ENCODE data around the gene NCKAP5. TPM values are rescaled to one million over a fixed set of nuclear protein-coding genes. Genes with fewer than 3 reads are reported as not detected.

The NCKAP5 gene
- polyA plus RNA-seq, 3 donors: not detected

DNA sequence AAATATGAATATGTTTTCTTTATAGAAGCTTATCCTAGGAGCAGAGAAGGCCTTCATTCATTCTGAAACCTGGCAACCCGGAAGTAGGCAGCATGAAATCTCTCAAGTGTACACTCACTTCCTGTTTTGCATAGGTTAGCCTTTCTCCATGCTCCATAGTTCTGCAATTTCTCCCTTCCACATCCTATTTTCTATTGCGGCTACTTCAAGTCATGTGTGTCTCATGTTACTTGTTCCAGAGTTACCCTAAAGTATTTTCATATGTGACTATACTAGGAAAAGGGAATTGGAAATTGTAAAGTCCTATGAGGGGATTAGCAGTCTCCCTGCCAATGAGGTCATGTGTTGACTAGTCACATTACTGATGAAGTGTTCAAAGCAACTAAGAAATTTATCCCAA is 320.6 kb downstream of the NCKAP5 start:
- no peak overlapping the region for H3K9ac ChIP-seq (ENCODE audit: insufficient read depth, low read length, poor library complexity, severe bottlenecking)
- intact Hi-C loops (cut with micrococcal nuclease): no loop called here
- no peak overlapping the region for H3K4me3 Mint-ChIP-seq
- H3K4me1 ChIP-seq (ENCODE audit: control insufficient read depth in 1 of 2, insufficient read depth in 2 of 2, low read length in 2 of 2): no peaks in the 10 kb centered on the region
- peaks cover 0 to 11% (median 5%) of the 10 kb centered on the region in 7 donors for H3K9me3 Mint-ChIP-seq
- WGBS (ENCODE audit: insufficient coverage): 0% methylated on average over 1 of the region's 2 CpGs
- TF ChIP-seq, protein P1, sequence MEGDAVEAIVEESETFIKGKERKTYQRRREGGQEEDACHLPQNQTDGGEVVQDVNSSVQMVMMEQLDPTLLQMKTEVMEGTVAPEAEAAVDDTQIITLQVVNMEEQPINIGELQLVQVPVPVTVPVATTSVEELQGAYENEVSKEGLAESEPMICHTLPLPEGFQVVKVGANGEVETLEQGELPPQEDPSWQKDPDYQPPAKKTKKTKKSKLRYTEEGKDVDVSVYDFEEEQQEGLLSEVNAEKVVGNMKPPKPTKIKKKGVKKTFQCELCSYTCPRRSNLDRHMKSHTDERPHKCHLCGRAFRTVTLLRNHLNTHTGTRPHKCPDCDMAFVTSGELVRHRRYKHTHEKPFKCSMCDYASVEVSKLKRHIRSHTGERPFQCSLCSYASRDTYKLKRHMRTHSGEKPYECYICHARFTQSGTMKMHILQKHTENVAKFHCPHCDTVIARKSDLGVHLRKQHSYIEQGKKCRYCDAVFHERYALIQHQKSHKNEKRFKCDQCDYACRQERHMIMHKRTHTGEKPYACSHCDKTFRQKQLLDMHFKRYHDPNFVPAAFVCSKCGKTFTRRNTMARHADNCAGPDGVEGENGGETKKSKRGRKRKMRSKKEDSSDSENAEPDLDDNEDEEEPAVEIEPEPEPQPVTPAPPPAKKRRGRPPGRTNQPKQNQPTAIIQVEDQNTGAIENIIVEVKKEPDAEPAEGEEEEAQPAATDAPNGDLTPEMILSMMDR (IDR thresholded peaks at IDR 0.05): no peak
- H3K27ac Mint-ChIP-seq: no peak overlapping the region
- H3K9me3 ChIP-seq (replicated peaks in 1 of 2; ENCODE audit: control insufficient read depth in 1 of 2, insufficient read depth in 1 of 2, low read length in 2 of 2): peaks cover 0 to 5% of the 10 kb centered on the region in 2 donors
- H4K20me1 ChIP-seq (ENCODE audit: insufficient read depth, low read length): no peaks in the 10 kb centered on the region
- no peak overlapping the region for H3K4me3 ChIP-seq (replicated peaks in 1 of 3; ENCODE audit: low read depth in 2 of 3, low read length in 3 of 3)
- no peaks in the 10 kb centered on the region for H3K36me3 ChIP-seq (replicated peaks in 1 of 2; ENCODE audit: control insufficient read depth in 1 of 2, insufficient read depth in 2 of 2, low read length in 2 of 2)
- H3K36me3 Mint-ChIP-seq: no peaks in the 10 kb centered on the region
- H3K27ac ChIP-seq (ENCODE audit: low read depth in 1 of 2, low read length in 2 of 2): no peak overlapping the region
- no peak overlapping the region for H3K4me2 ChIP-seq (replicated peaks; ENCODE audit: extremely low read depth, low read length, poor library complexity, severe bottlenecking)
- H3K79me2 ChIP-seq (ENCODE audit: insufficient read depth, low read length): no peaks in the 10 kb centered on the region
- no peaks in the 10 kb centered on the region for H3K27me3 ChIP-seq (ENCODE audit: control insufficient read depth in 2 of 2, insufficient read depth in 2 of 2, low read length in 2 of 2)
- H3K27me3 Mint-ChIP-seq (ENCODE audit: low read depth in 3 of 3): peaks cover 0 to 1% (median 0%) of the 10 kb centered on the region in 3 donors
- no peaks in the 10 kb centered on the region for H3K4me1 Mint-ChIP-seq
- DNase-seq: peak in 1 of 3 donors; percentile 12
- no peak overlapping the region for H2AFZ ChIP-seq (ENCODE audit: insufficient read depth, low read depth, low read length, poor library complexity, severe bottlenecking)

DNA sequence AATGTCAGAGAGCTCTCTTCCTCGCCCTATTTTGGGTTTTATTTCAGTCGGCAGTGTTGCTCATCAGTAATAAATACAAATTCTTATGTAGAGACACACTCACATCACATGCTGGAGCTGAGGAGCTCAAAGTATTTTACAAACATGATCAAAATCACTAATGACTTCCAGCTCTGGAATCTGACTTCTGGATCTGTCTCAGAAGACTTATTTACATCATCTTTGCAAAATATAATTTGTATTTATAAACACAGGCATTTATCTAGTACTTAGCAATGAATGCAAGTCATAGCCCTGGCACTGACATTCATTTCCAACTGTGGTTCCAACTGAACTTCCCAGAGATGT is 327.1 kb downstream of the NCKAP5 start:
- no peaks in the 10 kb centered on the region for H3K36me3 Mint-ChIP-seq
- no peak overlapping the region for H3K27ac ChIP-seq (ENCODE audit: low read depth in 1 of 2, low read length in 2 of 2)
- H4K20me1 ChIP-seq (ENCODE audit: insufficient read depth, low read length): no peaks in the 10 kb centered on the region
- no peaks in the 10 kb centered on the region for H3K9me3 ChIP-seq (replicated peaks in 1 of 2; ENCODE audit: control insufficient read depth in 1 of 2, insufficient read depth in 1 of 2, low read length in 2 of 2)
- H3K9ac ChIP-seq (ENCODE audit: insufficient read depth, low read length, poor library complexity, severe bottlenecking): no peak overlapping the region
- TF ChIP-seq, protein P1 (IDR thresholded peaks at IDR 0.05): no peak
- H3K27me3 Mint-ChIP-seq (ENCODE audit: low read depth in 3 of 3): peaks cover 0 to 2% (median 1%) of the 10 kb centered on the region in 3 donors
- no peaks in the 10 kb centered on the region for H3K4me1 Mint-ChIP-seq
- intact Hi-C loops (cut with micrococcal nuclease): no loop called here
- no peak overlapping the region for H3K27ac Mint-ChIP-seq
- H3K4me3 ChIP-seq (replicated peaks in 1 of 3; ENCODE audit: low read depth in 2 of 3, low read length in 3 of 3): no peak overlapping the region
- no peak overlapping the region for H3K4me2 ChIP-seq (replicated peaks; ENCODE audit: extremely low read depth, low read length, poor library complexity, severe bottlenecking)
- no peak overlapping the region for H3K4me3 Mint-ChIP-seq
- 92% methylated on average over 2 of the region's 2 CpGs for WGBS (ENCODE audit: insufficient coverage)
- no peaks in the 10 kb centered on the region for H3K79me2 ChIP-seq (ENCODE audit: insufficient read depth, low read length)
- DNase-seq: no peak
- no peaks in the 10 kb centered on the region for H3K4me1 ChIP-seq (ENCODE audit: control insufficient read depth in 1 of 2, insufficient read depth in 2 of 2, low read length in 2 of 2)
- peaks cover 0 to 3% (median 0%) of the 10 kb centered on the region in 7 donors for H3K9me3 Mint-ChIP-seq
- no peak overlapping the region for H2AFZ ChIP-seq (ENCODE audit: insufficient read depth, low read depth, low read length, poor library complexity, severe bottlenecking)
- no peaks in the 10 kb centered on the region for H3K36me3 ChIP-seq (replicated peaks in 1 of 2; ENCODE audit: control insufficient read depth in 1 of 2, insufficient read depth in 2 of 2, low read length in 2 of 2)
- no peaks in the 10 kb centered on the region for H3K27me3 ChIP-seq (ENCODE audit: control insufficient read depth in 2 of 2, insufficient read depth in 2 of 2, low read length in 2 of 2)
